ENCODE data around the gene MBD6.
A peak's percentile ranks its signal among the peaks of the same experiment; 100 is the strongest.
"Not testable (repeated sequence)": the region's sequence is repeated elsewhere in the genome, so short reads cannot be mapped to it uniquely, and the experiment has no call there.

The MBD6 gene

GRCh38 chr12:57516617-57517153 is 5.9 kb upstream of the MBD6 start:
- FAIRE-seq = no peak

- no peak for FAIRE-seq
Observed at GRCh38 chr12:57517187-57517586, 5.4 kb upstream of the MBD6 start.

GRCh38 chr12:57517718-57518117 is 4.9 kb upstream of the MBD6 start:
- FAIRE-seq = not testable (repeated sequence)

- FAIRE-seq = no peak
Observed at GRCh38 chr12:57518176-57518919, 4.3 kb upstream of the MBD6 start.

- FAIRE-seq = no peak
Observed at GRCh38 chr12:57518920-57519795, 3.5 kb upstream of the MBD6 start.

- FAIRE-seq = no peak
Observed at GRCh38 chr12:57519796-57520052, 2.9 kb upstream of the MBD6 start.

- peak; percentile 97 for FAIRE-seq
Observed at GRCh38 chr12:57520053-57520818, 2.4 kb upstream of the MBD6 start, which contains the start of gene DDIT3. Gene DDIT3 (minus strand): TSS chr12:57520514. CDS start chr12:57517406, 3,108 bp downstream.

GRCh38 chr12:57521525-57522010 is 1.1 kb upstream of the MBD6 start:
- no peak for FAIRE-seq

- FAIRE-seq = no peak
Observed at GRCh38 chr12:57522887-57523705, 472 bp downstream of the MBD6 start.

GRCh38 chr12:57523706-57524614 is 1.3 kb downstream of the MBD6 start:
- FAIRE-seq = no peak

- no peak for FAIRE-seq
Observed at GRCh38 chr12:57524814-57525614, 2.4 kb downstream of the MBD6 start.

- FAIRE-seq = no peak
Observed at GRCh38 chr12:57525615-57526383, 3.2 kb downstream of the MBD6 start.

GRCh38 chr12:57526477-57527126 is 4.0 kb downstream of the MBD6 start:
- FAIRE-seq = no peak

- FAIRE-seq = no peak
Observed at GRCh38 chr12:57527184-57527583, 4.6 kb downstream of the MBD6 start.

GRCh38 chr12:57528176-57528575 is 5.6 kb downstream of the MBD6 start:
- FAIRE-seq = no peak

- no peak for FAIRE-seq
Observed at GRCh38 chr12:57528831-57529555, 6.4 kb downstream of the MBD6 start.

- FAIRE-seq = no peak
Observed at GRCh38 chr12:57529831-57530230, 7.2 kb downstream of the MBD6 start.

Measured in G401.6 (cell line).